WI38 (cell line): ENCODE data around the gene STX16.

ENCODE experiments used
- H3K4me3 ChIP-seq: 2 replicates; pipeline ENCODE4 v1.5.1; 2011; ENCODE audit warnings: low read depth, mild to moderate bottlenecking, control low read depth, low read length
- TF ChIP-seq, protein P1 (sequence below): IDR thresholded peaks from 2 replicates; pipeline ENCODE4 v1.5.1; 2012; ENCODE audit warnings: low read depth, mild to moderate bottlenecking, control low read depth, low read length

Gene STX16

DNA sequence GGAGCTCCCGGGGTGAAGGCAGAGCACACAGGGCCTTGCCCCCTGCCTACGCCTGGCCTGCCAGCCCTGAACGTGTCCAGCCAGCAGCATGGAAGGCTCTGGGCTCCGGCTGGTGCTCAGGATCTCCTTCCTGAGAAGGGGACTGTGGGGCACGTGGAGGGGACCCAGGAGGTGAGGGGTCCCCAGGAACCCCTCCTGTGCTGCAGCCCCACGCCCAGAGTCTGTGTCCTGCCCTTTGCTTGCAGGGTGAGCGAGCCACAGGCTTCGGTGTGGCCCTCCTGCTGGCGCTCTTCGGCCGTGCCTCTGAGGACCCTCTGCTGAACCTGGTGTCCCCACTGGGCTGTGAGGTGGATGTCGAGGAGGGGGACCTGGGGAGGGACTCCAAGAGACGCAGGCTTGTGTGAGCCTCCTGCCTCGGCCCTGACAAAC, 63.9 kb downstream of the STX16 start:
- TF ChIP-seq, protein P1, sequence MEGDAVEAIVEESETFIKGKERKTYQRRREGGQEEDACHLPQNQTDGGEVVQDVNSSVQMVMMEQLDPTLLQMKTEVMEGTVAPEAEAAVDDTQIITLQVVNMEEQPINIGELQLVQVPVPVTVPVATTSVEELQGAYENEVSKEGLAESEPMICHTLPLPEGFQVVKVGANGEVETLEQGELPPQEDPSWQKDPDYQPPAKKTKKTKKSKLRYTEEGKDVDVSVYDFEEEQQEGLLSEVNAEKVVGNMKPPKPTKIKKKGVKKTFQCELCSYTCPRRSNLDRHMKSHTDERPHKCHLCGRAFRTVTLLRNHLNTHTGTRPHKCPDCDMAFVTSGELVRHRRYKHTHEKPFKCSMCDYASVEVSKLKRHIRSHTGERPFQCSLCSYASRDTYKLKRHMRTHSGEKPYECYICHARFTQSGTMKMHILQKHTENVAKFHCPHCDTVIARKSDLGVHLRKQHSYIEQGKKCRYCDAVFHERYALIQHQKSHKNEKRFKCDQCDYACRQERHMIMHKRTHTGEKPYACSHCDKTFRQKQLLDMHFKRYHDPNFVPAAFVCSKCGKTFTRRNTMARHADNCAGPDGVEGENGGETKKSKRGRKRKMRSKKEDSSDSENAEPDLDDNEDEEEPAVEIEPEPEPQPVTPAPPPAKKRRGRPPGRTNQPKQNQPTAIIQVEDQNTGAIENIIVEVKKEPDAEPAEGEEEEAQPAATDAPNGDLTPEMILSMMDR, result no peak
- no peak overlapping the region for H3K4me3 ChIP-seq

DNA sequence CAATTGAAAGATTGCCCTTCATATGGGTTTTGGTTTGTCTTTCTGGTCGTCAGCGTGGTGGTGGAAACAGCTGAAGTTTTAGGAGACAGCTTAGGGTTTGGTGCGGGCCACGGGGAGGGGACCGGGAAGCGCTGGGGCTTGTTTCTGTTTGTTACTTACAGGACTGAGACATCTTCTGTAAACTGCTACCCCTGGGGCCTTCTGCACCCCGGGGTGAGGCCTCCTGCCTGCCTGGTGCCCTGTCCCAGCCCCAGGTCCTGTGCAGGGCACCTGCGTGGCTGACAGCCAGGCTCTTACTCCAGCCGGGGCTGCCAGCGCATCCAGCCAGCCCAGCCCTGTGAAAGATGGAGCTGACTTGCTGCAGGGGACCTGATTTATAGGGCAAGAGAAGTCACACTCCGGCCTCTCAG, 64.3 kb downstream of the STX16 start:
- no peak overlapping the region for H3K4me3 ChIP-seq
- TF ChIP-seq, protein P1, result no peak

DNA sequence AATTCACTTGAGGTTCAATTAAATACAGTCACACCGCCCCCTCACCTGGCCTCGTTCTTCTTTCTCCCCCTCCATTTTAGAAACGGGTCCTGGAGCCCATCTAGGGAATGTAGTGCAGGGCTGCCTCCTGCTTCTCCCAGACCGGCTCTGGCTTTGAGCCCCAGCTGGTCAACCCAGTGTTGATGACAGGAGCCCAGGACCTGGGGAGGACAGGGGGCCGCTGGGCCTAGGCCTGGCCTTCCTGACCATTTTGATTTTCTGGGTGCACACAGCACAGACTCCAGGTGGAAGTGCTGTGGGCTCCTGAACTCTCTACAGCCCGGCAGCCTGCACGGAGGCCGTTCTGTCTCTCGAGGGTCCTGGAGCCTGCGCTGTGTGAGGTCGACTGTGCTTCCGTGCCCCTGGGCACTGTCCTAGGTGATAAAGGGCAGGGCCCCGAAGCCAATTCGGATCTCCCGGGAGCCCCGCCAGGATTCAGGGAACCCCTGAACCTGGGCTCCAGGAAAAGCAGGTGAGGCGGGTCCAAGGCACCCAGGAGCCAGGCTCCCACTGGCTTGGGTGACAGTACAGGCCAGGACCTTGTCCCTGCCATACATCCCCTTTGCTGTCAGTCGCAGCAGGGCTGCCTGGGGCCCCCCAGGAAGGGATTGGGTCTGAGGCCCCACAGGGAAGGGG, 64.9 kb downstream of the STX16 start:
- TF ChIP-seq, protein P1, result no peak
- no peak overlapping the region for H3K4me3 ChIP-seq

DNA sequence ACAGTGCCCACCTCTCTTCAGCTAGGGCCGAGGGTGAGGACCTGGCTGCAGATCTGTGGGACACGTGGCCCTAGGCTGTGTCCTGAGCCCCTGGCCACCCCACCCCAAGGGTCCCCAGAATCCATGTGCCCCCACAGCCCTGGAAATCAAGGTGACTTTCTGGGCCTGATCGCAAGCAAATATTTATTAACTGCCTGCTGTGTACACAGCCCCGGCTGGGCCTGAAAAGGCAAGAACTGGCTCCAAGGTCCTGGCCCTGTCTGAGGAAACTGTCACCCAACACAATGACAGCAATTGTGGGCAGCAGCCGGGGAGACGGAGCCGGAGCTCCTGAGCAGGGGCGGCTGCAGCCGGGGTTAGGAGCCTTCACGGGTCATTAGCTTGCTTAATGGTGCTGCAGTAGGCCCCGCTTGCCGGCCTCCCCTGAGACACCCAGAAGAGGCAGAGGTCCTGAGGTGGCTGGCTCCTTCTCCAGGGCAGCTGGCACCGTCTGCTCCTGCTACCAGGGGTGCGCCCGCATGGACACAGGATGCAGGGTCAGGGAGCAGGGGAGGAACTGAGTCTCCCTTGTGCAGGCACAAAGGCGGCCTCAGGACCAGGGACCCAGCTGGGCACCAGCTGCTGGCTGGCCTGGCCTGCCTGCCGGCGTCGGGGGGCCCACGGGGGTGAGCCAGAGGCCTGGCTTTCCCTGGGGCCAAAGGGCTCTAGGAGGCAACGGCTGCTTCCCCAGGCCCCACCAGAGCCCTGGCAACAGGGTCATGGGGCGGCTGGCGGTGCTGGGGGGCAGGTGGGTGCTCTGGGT, 65.6 kb downstream of the STX16 start:
- TF ChIP-seq, protein P1, result no peak
- H3K4me3 ChIP-seq, result no peak overlapping the region

DNA sequence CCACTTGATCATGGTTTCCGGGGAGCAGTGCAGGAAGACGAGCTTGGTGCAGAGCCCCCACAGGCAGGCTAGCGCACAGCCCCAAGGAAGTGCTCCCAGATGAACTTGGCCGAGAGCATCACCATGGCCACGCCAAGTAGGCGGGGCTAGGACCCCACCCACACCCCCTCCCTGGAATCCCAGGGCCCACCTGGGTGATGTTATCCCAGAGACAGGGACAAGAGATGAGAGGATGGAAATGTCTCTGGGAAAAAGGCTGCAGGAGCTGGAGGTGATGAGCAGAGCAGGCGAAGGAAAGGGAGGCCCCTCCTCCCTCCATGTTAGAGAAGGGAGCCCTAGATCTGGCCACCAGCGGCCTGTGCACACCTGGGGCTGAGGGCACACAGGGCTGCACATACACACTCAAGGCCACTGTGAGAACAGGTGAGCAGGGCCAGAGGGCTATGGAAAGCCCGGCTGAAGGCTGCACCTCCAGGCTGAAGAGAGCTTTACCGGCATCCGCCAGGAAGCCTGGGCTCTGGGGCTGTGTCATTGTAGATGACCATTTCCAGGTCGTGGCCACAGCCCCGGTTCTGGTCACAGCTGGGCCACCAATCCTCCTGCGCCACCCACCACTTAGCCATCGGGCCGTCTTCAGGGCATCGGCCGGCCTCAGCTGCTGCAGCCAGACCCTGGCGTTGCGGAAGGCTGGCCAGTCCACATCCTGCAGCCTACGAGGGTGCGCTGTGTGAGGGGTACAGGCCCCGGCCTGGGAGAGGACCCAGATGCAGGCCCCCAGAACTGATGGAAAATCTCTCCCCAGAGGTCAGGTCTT, 66.4 kb downstream of the STX16 start:
- no peak overlapping the region for H3K4me3 ChIP-seq
- TF ChIP-seq, protein P1, result no peak

DNA sequence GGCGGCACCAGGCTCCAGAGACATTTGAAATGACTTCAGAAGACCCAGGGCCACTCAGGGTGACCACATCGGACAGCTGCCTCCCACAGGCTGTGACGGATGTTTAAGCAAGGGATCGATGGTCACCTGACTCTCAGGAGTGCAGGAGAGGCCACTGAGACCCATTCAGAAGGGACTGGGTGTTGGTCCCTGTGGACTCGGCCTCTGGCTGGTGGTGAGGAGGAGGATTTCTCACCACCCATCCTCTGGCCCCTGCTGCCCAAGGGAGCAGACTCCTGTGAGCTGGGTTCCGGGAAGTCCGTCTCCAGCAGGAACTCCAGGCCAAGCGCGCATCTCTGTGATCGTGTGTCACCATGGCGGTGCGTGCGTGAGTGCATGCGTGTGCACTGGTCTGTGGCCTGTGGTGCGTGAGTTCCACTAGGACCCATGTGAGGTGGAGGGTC, 67.1 kb downstream of the STX16 start:
- no peak overlapping the region for H3K4me3 ChIP-seq
- TF ChIP-seq, protein P1, result no peak

DNA sequence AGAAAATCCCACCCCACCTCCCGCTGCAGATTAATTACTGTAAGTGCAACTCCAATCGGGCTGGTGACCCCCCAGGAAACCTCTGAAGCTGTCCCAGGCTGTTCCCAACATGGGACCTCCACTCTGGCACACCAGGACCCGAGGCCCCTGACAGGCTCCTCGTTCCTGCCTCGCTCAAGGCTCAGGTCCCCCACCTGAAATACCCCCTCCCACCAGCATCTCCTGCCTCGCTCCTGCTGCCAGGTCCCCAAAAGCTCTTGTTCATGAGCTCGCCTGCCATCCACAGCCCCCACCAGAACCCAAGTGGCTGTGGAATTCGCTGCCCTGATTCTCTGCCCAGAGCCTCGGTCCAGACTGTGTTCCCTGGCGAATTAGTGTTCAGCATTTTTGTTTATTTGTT, 67.6 kb downstream of the STX16 start:
- H3K4me3 ChIP-seq, result no peak overlapping the region
- TF ChIP-seq, protein P1, result no peak
